Right renal cortex interstitium (tissue), 3 donors: ENCODE data around the gene SLC38A10. TPM values are rescaled to one million over a fixed set of nuclear protein-coding genes. Genes with fewer than 3 reads are reported as not detected.
A peak's percentile ranks its signal among the peaks of the same experiment; 100 is the strongest.
"Not testable (repeated sequence)": the region's sequence is repeated elsewhere in the genome, so short reads cannot be mapped to it uniquely, and the experiment has no call there.

Source experiments
- DNase-seq, 3 donors: peaks; one replicate each; pipeline ENCODE4 v3.0.0-alpha.2; 2013; ENCODE audit warnings: low read depth in 3 of 3, low spot score in 2 of 3
- polyA plus RNA-seq, 3 donors: library from polyadenylated mRNA; unstranded; fragments of 120-200 nt; gene quantifications; one replicate each; pipeline ENCODE4 v1.2.1, GENCODE V29; 2013; ENCODE audit not compliant: insufficient read length in 3 of 3

Gene SLC38A10
- polyA plus RNA-seq, 3 donors, result 45.1 to 55.0 (median 46.6) TPM

DNA sequence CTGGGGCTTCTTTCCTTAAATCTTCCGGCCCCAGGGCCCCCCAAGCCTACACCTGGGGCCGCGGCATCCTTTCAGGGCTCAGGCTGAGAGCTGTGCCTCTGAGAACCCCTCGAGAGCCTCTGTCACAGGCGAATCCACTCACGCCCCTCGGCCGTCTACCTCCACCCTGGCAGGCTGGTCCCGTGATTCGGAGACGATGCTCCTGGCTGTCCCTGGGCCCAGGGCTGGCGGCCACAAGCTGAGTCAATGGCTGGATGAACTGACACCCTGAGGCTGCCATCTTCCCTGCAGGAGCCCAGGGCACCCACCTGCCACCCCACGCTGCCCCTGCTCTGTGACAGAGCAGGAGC is 60.6 kb downstream of the SLC38A10 start:
- no peak for DNase-seq

DNA sequence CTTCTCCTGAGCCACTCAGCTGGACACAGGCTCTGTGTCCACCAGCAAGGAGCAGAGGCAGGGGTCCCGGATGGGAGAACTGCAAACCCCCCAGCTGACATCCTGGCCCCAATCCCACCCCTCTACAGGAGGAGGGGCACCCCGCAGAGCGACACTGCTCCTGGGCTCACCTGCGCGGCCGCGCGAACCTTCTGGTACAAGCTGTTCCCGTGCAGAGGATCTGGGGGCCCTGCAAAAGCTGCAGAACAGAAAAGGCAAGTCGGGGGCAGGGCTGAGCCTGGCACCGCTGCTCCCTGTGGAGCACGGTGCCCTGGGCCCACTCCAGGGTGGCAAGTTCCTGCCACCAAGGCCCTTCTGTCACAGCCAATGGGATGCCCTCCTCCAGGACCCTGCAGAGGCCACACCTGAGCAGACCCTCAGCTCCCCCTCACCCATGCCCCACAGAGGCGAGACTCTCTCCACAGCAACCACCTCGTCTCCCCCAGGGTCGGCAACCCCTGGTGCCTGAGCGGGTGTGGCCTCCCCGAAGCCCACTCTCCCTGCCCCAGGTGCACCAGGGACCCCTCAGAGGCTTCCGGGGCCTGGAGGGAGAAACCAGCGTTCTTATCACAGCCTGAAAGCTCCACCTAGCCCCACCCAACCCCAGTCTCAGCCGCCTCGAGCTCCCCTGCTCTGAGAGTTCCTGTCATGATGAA is 61.1 kb downstream of the SLC38A10 start:
- DNase-seq, result no peak

DNA sequence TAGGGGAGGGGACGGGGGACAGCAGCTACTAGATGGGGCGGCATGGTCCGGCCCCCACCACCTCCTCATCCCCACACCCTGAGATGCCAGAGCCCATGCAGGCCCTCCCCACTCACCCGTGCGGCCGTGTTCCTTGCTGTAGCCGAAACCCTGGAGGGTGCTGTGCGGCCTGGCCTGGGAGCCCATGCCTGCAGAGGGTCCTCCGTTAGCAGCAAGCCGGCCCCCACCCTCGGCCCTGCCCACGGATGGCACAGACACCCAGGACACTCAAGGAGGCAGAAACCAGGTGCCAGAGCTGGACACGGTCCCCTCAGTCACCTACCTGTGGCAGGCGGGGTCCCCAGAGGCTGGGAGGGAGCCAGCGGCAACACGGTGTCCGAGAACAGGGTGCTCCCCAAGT is 61.8 kb downstream of the SLC38A10 start:
- DNase-seq, result no peak

DNA sequence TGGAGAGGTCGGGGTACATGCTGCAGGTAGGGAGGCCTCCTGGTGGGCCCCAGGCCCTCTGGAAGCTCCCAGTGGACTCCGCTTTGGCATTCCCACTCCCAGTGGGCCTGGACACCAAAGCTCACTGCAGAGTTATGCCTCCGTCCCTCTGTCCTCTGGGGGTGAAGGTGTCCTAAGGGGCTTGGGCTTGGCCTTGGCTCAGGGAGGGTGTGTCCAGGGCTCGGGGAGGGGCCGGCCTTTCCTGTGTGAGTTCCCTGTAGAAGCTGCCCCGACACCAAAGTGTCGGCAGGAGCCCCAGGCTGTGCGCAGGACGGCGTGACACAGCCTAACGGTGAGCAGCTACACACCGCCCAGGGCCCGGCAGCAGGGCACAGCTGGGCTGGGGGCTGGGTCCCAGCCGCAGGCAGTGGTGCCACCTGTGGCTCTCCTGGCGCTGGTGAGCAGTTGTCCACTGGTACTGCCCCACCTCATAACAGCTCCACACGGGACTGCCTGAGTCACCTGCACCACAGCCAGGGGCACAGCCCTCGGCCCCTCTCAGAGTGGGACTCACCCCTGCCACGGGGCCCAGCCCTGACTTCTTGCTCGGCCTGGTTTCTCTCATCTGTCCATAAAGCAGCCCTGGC is 62.4 kb downstream of the SLC38A10 start:
- DNase-seq, result no peak

DNA sequence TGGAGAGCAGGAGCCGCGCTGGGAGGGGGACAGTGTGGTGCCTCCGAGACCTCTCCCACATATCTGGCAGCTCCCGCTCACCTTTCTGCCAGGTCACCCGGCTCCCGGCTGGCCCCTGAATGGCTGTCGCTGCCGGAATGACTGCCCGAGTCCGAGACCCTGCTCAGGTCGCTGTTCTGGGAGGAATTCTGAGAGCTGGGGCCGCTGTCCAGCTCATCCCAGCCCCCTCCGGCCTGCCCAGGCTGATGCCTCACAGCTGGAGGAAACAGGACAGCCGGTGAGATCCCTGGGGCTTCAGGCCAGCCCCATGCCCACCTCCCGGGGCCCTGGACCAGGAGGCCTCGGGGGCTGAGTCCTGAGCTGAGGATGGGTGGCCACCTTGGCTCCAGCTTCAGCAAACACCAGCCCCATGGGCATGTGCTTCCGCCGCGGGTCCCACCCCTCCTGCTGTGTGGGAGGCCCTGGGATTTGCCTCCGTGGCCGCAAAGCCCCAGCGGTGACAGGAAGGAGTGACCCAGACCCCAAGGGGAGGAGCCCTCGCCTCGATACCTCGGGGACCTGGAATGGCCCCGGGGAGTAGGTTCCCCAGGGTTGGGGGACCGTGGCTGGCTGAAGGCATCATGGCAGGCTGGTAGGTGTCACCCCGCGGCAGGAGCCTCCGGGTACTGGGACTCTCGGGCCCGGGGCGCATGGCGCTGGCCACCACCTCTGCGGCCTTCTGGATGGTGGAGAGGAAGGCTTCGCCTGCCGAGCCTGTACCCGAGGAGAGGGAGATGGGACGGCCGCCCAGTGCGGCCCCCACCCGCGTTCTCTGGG is 63.1 kb downstream of the SLC38A10 start:
- no peak for DNase-seq

DNA sequence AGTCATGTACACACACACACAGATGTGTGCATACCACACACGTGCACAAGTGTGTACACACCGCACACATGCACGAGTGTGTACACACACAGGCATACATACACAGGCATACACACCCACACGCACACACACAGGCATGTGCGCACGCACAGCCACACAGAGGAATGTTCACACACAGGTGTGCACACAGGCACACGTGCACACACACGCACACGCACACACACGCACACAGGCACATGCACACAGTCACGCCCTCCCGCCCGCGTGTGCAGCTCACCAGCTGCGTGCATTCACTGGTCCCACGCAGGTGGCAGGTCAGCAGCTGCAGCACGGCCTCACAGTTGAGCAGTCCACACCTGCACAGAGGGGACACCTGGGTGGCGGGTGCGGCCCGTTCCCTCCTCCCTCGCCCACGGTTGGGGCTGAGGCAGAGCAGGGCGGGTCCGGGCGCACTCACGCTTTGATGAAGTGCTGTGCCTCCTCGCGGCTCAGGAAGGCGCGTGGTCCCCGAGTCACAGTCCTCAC is 63.9 kb downstream of the SLC38A10 start:
- no peak for DNase-seq

DNA sequence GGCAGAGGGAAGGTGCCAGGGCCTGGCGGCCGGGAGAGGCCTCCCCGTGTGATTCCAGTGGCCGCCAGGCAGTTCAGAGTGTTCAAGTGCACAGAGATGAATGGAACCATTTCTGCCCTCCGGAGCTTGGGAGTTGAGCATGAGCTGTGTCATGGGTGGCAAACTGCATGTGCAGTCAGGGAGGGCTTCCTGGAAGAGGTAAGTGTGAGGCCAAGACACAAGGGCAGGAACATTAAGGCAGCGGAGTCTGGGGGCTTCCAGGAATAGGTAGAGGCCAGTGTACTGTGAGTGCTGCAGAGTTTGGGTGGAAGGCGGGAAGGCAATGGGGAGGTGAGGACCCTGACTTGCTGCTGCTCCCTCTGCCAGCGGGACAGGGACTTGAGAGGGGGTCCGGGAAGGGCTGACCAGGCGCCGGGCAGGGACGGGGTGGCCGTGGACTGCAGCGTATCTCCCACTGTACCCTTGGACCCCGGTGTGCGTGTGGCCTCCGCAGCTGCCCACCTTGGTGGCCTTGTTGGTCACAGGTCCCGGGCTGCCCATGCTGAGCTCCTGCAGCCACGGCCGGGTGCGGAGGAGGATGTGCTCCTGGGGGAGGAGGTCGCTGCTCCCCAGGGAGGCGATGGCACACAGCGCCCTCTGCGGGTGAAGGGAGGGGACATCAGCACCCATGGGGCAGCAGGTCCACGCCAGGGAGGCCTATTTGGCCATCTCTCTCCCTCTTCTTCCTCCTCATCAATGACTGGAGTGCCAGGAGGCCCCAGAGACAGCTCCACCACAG is 64.9 kb downstream of the SLC38A10 start:
- no peak for DNase-seq

DNA sequence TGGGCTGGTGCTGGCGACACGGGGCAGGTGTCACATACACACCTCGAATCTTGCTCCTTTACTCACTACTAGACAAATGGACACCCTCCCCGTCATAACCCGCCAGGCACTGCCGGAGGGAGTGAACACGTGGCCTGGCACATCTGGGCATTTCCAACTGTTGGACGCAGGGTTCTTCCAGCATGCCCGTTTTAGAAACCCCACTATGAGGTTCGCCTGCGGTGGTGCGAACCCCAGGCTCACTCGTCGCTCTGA is 65.5 kb downstream of the SLC38A10 start:
- DNase-seq, result no peak

DNA sequence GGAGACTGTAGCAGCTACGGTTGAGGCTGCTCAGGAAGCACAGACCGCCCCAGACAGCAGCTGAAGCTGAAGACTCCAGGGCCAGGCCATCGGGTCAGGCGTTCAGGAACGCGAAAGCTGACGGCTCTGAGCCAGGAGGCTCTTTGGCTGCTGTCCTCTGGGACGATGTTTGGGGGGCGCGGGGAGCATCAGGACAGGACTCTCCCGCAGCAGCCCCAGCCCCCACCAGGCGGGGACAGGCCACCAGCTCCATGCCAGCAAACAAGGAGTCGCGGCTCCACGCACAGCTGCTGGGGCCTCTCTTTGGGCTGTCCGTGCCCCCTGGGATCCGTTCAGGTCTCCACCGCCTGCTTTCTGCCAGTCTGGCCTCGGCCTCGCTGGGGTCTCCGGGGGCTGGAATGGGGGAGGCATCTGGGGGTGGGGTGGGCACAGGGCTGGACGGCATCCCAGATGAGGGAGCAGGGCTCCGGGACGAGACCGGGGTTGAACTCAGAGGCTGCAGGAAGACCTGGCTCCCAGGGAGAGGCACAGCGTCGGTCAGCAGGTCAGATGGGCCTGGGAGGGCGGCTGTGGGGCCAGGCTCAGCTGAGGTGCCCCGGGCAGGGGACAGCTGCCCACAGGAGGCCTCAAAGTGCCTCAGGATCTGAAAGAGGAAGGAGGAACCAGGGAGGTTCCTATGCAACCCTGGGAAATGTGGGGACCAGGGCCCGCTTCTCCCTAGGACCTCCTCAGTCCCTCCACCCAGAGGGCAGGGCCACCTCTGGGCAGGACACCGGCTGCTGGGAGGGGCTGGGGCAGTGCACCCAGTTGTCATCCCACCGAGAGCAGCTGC is 66.1 kb downstream of the SLC38A10 start:
- no peak for DNase-seq

DNA sequence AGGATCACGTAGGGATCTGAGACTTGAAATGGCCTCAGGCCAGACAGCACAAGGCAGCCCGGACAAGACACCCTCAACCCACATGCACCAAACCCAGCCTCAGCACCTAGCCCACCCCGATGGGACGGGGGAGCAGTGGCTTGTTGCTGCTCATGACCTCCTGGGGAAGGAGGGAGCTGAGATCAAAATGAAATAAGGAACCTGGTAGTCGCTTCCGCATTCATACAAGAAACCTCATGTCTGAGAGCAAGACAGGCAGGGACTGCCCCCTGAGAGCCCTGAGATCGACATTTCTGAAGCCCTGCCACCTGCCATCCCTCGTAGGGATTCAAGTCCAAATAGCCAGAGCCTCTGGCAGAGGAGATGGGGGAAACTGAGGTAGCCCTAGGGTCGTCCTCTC is 66.7 kb downstream of the SLC38A10 start:
- no peak for DNase-seq

DNA sequence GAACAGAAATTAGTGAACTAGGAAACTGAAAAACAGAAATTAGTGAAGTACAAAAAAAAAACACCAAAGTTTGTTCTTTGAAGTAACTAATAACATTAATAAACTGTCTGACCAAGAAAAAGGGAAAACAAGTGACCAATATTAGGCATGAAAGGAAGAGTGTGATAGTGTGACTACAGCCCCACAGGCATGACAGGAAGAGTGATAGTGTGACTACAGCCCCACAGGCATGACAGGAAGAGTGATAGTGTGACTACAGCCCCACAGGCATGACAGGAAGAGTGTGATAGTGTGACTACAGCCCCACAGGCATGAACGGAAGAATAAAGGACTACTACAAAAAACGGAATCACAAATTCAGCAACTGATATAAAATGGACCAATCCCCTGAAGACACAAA is 67.5 kb downstream of the SLC38A10 start:
- not testable (repeated sequence) for DNase-seq

DNA sequence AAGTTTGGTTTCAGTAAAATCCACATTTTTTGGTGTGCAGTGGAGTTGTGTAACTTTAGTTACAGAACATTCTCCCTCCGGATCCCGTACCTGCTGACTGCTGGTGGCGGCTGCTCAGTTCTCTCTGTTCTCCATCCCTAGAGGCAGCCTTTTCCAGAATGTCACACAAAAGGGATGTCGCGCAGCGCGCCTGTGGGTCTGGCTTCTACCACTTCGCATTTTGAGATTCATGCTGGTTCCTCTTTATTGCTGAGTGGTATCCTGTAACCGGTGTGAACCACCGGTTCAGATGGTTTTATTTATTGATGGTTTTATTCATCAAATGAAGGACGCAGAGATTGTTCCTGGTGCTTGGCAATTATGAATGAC is 71.4 kb downstream of the SLC38A10 start:
- DNase-seq, result no peak

DNA sequence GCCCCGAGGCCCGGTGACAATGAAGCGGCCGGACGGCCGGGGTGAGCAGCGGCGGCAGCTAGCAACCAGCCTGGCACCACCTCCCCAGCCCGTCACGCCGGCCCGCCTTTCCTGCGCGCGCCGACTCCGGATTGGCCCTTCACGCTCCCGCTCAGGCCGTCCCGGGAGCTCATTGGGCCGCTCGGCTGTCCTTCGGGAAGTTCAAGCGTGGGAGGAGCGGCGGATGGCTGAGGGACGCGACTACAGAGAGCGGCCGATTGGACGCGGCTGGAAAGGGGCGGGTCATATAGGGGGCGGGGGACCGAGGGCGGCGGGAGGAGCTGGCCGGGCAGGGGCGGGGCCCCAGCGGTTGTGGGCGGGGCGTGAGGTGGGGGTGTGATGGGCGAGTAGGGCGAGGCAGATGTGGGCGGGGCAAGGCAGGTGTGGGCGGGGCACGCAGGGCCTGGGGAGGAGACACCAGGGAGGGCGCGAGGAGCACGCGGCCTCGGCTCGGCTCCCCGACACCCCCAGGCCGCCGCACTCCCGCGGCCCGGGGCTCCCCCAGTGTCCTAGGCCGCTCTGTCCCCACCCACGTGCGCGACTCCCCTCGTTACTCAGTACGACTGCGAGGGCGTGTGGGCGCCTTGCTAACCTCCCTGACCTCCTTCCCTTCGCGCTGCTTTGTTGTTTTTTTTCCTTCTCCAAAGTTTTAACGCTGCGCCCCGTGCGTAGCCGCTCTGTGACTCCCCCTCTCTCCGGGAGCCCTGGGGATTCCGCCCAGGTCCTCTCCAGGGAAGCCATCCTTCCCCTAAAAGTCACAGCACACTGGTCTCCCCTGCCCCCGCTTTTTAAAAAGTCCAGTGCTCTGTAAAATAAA is 72.0 kb downstream of the SLC38A10 start, which contains the start of gene CEP131:
Gene CEP131, minus strand, starts transcription at position 60 of the 856 bp plus-strand sequence. CDS start 2,909 bp downstream, outside the sequence.
- peak; percentile 88 to 95 (median 89) for DNase-seq

DNA sequence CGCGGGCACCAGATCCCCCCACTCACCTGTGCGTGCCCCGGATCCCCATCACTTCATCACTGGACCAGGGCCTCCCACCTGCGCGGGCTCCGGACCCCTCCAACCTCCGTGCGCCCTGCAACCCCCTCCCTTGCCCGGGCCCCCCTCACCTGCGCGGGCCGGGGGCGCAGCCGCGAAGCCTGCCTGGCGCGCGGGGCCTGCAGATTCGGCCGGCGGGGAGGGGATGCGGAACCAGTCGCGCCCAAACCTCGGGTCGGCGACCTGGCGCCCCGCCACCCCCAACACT is 72.5 kb downstream of the SLC38A10 start:
- DNase-seq, result no peak

DNA sequence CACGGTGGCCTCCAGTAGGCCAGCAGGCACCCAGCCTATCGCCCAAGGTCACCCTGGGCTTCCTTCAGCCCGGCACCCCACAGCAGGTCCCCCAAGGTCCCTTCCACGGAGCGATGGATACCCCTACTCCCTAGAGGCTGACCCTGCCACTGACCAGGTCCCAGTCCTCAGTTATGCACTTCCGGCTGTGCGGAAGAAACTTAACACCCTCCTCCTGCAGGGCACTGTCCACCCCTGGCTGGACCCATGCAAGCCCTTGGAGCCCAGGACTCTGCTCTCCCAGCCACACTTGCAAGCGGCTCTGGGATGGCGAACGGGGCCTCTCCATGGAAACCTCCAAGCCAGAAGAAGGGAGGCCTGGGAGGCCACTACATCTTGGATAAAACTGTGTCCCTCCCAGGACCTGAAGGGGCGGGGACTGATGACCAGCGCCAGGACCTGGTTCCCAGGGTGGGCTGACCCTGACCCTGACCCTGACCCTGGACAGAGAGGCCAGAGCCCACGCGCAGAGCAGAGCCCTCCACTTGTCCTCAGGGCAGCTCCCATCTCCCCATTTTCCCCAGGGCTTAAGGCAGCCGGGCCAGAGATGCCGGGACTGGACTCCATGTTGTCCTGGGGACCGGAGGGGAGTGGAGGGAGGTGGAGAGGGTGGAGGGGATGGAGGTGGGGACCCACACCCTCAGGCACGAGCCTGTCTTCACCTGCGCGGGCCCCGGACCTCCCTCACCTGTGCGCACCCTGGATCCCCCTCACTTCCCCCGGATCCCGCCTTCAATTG is 73.1 kb downstream of the SLC38A10 start:
- DNase-seq, result no peak

DNA sequence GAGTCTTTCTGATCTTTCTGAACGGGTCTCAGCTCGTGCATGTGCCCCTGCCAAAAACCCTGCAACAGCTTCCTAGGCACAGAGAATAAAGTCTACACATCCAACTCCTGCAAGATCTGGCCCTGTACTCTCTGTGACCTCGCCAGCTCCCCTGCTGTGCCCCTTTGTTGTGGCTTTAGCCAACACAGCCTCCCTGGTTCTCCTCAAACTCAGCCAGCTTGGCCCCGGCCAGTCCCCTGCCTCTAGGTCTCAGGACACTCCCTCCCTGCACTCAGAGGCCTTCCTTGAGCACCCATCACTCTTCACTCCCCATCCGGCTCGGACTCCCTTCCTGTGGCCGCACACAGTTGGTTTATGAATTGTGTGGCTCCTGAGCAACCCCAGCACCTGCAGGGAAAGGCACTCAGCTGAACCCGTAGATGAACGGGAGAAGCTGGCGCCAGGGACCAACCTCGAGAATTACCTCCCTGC is 73.7 kb downstream of the SLC38A10 start:
- no peak for DNase-seq

DNA sequence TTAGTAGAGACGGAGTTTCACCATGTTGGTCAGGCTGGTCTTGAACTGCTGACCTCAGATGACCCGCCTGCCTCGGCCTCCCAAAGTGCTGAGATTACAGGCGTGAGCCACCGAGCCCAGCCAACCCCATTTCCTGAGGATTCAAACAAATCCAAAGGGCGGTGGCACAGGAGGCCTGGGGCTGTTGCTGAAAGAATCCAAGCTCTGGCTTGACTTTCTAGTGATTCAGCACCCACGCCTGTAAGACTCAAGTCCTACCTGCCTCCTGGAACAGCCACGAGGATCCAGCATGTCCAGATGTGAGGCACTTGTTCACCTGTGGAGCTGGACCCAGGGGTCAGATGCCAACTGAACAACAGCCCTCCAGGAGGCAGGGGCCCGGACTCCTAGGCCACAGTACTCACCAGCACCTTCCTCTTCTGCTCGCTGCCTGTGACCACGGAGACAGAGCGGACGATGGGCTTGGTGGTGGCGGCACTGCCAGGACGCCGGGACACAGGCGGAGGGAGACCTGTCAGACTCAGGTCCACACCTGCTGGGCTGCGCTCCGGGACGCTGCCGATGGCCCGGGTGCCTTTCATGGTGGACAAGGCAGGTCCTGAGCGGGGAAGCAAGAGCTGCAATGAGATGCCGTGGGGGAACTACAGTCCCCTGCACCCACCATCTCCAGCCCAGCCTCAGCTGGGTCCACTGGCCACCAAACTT is 75.5 kb downstream of the SLC38A10 start:
- DNase-seq, result no peak

DNA sequence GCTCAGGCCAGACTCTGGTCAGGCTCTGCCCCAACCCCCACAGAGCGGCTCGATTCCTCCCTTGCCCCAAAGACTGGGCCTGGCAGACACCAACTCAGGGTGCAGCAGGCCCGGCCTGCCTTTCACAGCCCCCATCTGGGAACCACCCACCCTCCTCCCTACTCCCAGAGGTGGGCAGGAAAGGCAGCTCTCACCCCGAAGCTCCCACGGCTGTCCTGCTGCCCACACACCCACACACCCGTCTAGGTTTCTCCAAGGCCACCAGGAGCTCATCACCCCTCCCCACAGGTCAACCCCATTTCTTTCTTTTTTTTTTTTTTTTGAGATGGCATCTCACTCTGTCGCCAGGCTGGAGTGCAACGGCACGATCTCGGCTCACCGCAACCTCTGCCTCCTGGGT is 76.1 kb downstream of the SLC38A10 start:
- no peak for DNase-seq
